Neural progenitor cell (in vitro differentiated cells): ENCODE measurements around the gene AQP11. TPM values are rescaled to one million over a fixed set of nuclear protein-coding genes. Genes with fewer than 3 reads are reported as not detected.
"Not testable (repeated sequence)": the region's sequence is repeated elsewhere in the genome, so short reads cannot be mapped to it uniquely, and the experiment has no call there.

Experiments
- DNase-seq: peaks from one replicate; pipeline ENCODE4 v3.0.0-alpha.2; 2016; ENCODE audit warnings: low spot score
- H2AFZ ChIP-seq: fragments of 200-600 bp; sonication (generic); replicated peaks from 2 replicates; pipeline ENCODE4 v1.6.1; 2016; ENCODE audit warnings: antibody characterized with exemption
- H3F3A ChIP-seq: fragments of 200-600 bp; sonication (generic); 2 replicates; pipeline ENCODE4 v1.6.1; 2016; ENCODE audit warnings: antibody characterized with exemption, low read depth
- H3K27ac ChIP-seq: fragments of 200-600 bp; sonication (generic); 2 replicates; pipeline ENCODE4 v1.5.1; 2016; ENCODE audit warnings: mild to moderate bottlenecking
- H3K27me3 ChIP-seq: fragments of 200-600 bp; sonication (generic); 2 replicates; pipeline ENCODE4 v1.6.1; 2016; ENCODE audit warnings: mild to moderate bottlenecking, moderate library complexity
- H3K36me3 ChIP-seq: fragments of 200-600 bp; sonication (generic); 2 replicates; pipeline ENCODE4 v1.5.1; 2016
- H3K4me1 ChIP-seq: fragments of 200-600 bp; sonication (generic); 2 replicates; pipeline ENCODE4 v1.6.1; 2016; ENCODE audit warnings: mixed run types
- H3K4me2 ChIP-seq: fragments of 200-600 bp; sonication (generic); 2 replicates; pipeline ENCODE4 v1.6.1; 2016
- H3K4me3 ChIP-seq: fragments of 200-600 bp; sonication (generic); 2 replicates; pipeline ENCODE4 v1.5.1; 2016
- H3K79me2 ChIP-seq: fragments of 200-600 bp; sonication (generic); 2 replicates; pipeline ENCODE4 v1.6.1; 2016; ENCODE audit warnings: low read depth
- H3K9ac ChIP-seq: fragments of 200-600 bp; sonication (generic); 2 replicates; pipeline ENCODE4 v1.6.1; 2016
- H3K9me3 ChIP-seq: fragments of 200-600 bp; sonication (generic); 2 replicates; pipeline ENCODE4 v1.5.1; 2016; ENCODE audit warnings: low read depth
- H4K20me1 ChIP-seq: fragments of 200-600 bp; sonication (generic); 2 replicates; pipeline ENCODE4 v1.6.1; 2016; ENCODE audit warnings: low read depth
- H3K27ac Mint-ChIP-seq: 3 replicates; pipeline ENCODE4 v1.8.0; 2021; ENCODE audit warnings: mixed read lengths
- H3K27me3 Mint-ChIP-seq: 2 replicates; pipeline ENCODE4 v1.8.0; 2022; ENCODE audit warnings: low read depth, mild to moderate bottlenecking, inconsistent platforms, moderate library complexity, mixed read lengths; ENCODE audit not compliant: insufficient read depth
- H3K36me3 Mint-ChIP-seq: 3 replicates; pipeline ENCODE4 v1.8.0; 2021; ENCODE audit warnings: mixed read lengths
- H3K4me1 Mint-ChIP-seq: 3 replicates; pipeline ENCODE4 v1.8.0; 2021; ENCODE audit warnings: mixed read lengths
- H3K4me3 Mint-ChIP-seq: 3 replicates; pipeline ENCODE4 v1.8.0; 2021; ENCODE audit warnings: mild to moderate bottlenecking, moderate library complexity, mixed read lengths
- H3K9me3 Mint-ChIP-seq: 3 replicates; pipeline ENCODE4 v1.8.0; 2020; ENCODE audit warnings: mixed read lengths
- EZH2 ChIP-seq: fragments of 200-600 bp; sonication (generic); IDR thresholded peaks from 2 replicates; pipeline ENCODE4 v1.6.1; 2017; ENCODE audit warnings: antibody characterized with exemption, mild to moderate bottlenecking, moderate library complexity
- EZH2phosphoT487 ChIP-seq: fragments of 200-600 bp; sonication (generic); IDR thresholded peaks from 2 replicates; pipeline ENCODE4 v1.6.1; 2017; ENCODE audit warnings: antibody characterized with exemption
- total RNA-seq: library from RNA; depleted of rRNA; stranded (reverse); fragments of >200 nt; gene quantifications from 2 replicates; pipeline ENCODE4 v1.2.3, GENCODE V29; 2015; ENCODE audit warnings: low replicate concordance
- TF ChIP-seq, protein P1 (sequence below): fragments of 200-600 bp; sonication (generic); IDR thresholded peaks from 2 replicates; pipeline ENCODE4 v1.5.1; 2017; ENCODE audit warnings: antibody characterized with exemption, mild to moderate bottlenecking

AQP11 gene
- total RNA-seq, 1 donor from 2014 or later: 0.24 TPM

DNA sequence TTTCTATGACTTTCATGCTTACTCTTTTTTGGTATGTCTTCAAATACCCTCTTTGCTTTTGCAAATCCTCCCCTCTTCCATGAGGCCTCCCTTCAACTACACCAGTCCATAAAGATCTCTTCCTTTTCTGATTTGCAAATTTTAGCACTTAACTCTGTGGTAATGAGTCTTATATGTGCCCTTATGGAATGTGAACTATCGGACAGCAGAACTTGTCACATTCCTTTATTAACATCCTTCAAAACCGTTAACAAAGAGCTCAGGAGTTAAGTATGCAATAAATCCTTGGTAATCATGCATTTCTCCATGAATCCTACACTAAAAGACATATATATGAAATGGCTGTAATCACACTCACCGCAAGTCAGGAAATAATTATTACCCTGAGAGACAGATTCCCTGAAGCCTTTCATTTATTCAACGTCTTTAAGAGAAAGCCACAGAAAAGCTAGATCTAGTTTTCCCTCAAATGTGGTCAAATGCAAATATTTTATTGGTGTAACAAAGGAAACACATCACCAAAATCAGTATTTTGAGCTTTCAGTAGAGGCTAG is 40.5 kb downstream of the AQP11 start:
- H3K79me2 ChIP-seq: peaks cover 73% of the 10 kb centered on the region
- H3K4me3 ChIP-seq: no peak overlapping the region
- no peaks in the 10 kb centered on the region for H3K9me3 ChIP-seq
- no peak overlapping the region for H3K27ac Mint-ChIP-seq
- no peak for TF ChIP-seq EZH2phosphoT487
- TF ChIP-seq, protein P1, sequence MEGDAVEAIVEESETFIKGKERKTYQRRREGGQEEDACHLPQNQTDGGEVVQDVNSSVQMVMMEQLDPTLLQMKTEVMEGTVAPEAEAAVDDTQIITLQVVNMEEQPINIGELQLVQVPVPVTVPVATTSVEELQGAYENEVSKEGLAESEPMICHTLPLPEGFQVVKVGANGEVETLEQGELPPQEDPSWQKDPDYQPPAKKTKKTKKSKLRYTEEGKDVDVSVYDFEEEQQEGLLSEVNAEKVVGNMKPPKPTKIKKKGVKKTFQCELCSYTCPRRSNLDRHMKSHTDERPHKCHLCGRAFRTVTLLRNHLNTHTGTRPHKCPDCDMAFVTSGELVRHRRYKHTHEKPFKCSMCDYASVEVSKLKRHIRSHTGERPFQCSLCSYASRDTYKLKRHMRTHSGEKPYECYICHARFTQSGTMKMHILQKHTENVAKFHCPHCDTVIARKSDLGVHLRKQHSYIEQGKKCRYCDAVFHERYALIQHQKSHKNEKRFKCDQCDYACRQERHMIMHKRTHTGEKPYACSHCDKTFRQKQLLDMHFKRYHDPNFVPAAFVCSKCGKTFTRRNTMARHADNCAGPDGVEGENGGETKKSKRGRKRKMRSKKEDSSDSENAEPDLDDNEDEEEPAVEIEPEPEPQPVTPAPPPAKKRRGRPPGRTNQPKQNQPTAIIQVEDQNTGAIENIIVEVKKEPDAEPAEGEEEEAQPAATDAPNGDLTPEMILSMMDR: no peak
- TF ChIP-seq EZH2: no peak
- H3K9me3 Mint-ChIP-seq: no peaks in the 10 kb centered on the region
- H3K4me1 ChIP-seq: no peaks in the 10 kb centered on the region
- H2AFZ ChIP-seq: no peak overlapping the region
- H3K4me3 Mint-ChIP-seq: no peak overlapping the region
- DNase-seq: no peak
- peaks cover 17% of the 10 kb centered on the region for H4K20me1 ChIP-seq
- H3K27me3 Mint-ChIP-seq: no peaks in the 10 kb centered on the region
- H3K36me3 ChIP-seq: peaks cover 3% of the 10 kb centered on the region
- H3K9ac ChIP-seq: no peak overlapping the region
- H3K4me2 ChIP-seq: no peak overlapping the region
- H3K27me3 ChIP-seq: no peaks in the 10 kb centered on the region
- H3K27ac ChIP-seq: no peak overlapping the region
- H3K4me1 Mint-ChIP-seq: peaks cover 4% of the 10 kb centered on the region
- peaks cover 24% of the 10 kb centered on the region for H3K36me3 Mint-ChIP-seq
- H3F3A ChIP-seq: no peaks in the 10 kb centered on the region

DNA sequence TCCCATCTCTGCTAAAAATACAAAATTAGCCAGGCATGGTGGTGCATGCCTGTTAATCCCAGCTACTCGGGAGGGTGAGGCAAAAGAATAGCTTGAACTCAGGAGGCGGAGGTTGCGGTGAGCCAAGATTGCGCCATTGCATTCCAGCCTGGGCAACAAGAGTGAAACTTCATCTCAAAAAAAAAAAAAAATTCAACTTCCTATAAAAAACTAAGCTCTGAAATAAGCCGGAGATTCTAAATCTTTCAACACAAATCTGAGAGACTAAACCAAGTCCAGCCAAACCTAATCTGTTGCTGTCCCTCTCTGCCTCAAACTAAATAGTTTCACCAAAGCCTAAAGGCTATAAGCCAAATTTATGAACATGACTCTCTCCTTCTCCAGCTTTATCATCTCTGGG is 44.2 kb downstream of the AQP11 start:
- H3K27ac ChIP-seq, H3K9ac ChIP-seq, H3K4me3 ChIP-seq, H3K4me3 Mint-ChIP-seq, DNase-seq, H3K36me3 ChIP-seq, H3K4me1 ChIP-seq, H2AFZ ChIP-seq, H3K27me3 ChIP-seq, H3K27me3 Mint-ChIP-seq, H3K9me3 ChIP-seq, H3K4me2 ChIP-seq, H3K9me3 Mint-ChIP-seq: not testable (repeated sequence)
- H3K27ac Mint-ChIP-seq: peak overlapping the region; percentile 29
- peaks cover 24% of the 10 kb centered on the region for H3K4me1 Mint-ChIP-seq
- peaks cover 10% of the 10 kb centered on the region for H3F3A ChIP-seq
- peaks cover 21% of the 10 kb centered on the region for H3K36me3 Mint-ChIP-seq
- peaks cover 21% of the 10 kb centered on the region for H4K20me1 ChIP-seq
- H3K79me2 ChIP-seq: peaks cover 86% of the 10 kb centered on the region

DNA sequence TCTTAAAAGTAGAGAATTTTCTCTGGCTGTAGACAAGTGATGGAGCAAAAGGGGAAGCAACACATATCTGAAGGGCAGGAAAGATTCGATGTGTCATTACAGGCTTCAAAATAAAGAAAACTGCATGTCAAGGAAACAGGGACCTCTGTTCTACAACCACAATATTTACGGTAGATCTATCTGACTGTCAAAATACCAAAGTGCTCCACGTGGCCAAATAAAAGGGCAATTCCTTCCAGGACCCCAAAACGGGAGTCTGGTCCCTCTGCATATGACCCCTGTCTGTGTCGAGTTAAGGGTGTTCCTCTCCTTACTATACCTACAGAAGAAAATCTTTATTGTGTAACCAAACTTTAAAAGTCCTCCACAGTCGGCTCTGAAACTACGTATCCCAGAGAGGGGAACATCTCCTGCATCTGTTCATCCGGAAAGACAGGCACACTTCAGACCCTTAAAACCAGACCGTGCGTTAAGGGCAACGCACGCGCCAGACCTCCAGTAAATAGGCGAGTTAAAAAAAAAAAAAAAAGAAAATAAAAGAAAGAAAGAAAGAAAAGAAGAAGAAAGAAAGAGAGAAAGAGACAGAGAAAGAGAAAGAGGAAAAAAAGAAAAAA is 47.1 kb downstream of the AQP11 start:
- Histone ChIP-seq H3K36me3 (peaks cover 3% of the 10 kb centered on the region), H3K9ac (peak overlapping the region; percentile 86), H3K4me3 (peak overlapping the region; percentile 85), H3K27me3 (no peaks in the 10 kb centered on the region), H3F3A (peaks cover 10% of the 10 kb centered on the region), H3K4me1 (peaks cover 6% of the 10 kb centered on the region), H3K4me2 (peak overlapping the region; percentile 94), H3K27ac (no peak overlapping the region), H2AFZ (no peak overlapping the region), H4K20me1 (peaks cover 10% of the 10 kb centered on the region), H3K79me2 (peaks cover 57% of the 10 kb centered on the region), H3K9me3 (no peaks in the 10 kb centered on the region)
- no peak overlapping the region for H3K27ac Mint-ChIP-seq
- H3K9me3 Mint-ChIP-seq: peaks cover 4% of the 10 kb centered on the region
- H3K36me3 Mint-ChIP-seq: peaks cover 18% of the 10 kb centered on the region
- H3K4me1 Mint-ChIP-seq: peaks cover 22% of the 10 kb centered on the region
- peak overlapping the region; percentile 97 for H3K4me3 Mint-ChIP-seq
- H3K27me3 Mint-ChIP-seq: peaks cover 3% of the 10 kb centered on the region
- TF ChIP-seq EZH2phosphoT487: no peak
- no peak for TF ChIP-seq EZH2
- TF ChIP-seq, protein P1: no peak
- DNase-seq: peak; percentile 8
